Measurements from ENCODE around the gene PELI3.

The PELI3 gene

DNA sequence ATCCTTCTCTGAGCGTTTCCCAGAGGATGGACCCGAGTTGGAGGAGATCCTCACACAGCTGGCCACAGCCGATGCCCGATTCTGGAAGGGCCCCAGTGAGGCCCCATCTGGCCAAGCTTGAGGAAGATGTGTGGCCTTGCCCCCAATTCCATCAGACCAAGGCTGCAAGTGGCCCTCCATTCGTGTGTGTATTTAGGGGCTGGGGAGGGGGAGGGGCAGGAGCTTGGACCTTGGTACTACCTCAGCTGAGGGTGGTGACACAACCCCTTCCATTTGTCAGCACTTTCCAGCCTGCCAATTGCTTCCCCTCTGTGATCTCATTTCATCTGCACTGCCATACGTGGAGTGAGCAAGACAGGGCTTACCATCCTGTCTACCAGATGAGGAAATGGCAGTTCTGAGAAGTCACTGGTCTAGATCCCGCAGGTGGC is 42.4 kb downstream of the PELI3 start:
- DNase-seq, result peak in 1 of 2 donors; percentile 20

DNA sequence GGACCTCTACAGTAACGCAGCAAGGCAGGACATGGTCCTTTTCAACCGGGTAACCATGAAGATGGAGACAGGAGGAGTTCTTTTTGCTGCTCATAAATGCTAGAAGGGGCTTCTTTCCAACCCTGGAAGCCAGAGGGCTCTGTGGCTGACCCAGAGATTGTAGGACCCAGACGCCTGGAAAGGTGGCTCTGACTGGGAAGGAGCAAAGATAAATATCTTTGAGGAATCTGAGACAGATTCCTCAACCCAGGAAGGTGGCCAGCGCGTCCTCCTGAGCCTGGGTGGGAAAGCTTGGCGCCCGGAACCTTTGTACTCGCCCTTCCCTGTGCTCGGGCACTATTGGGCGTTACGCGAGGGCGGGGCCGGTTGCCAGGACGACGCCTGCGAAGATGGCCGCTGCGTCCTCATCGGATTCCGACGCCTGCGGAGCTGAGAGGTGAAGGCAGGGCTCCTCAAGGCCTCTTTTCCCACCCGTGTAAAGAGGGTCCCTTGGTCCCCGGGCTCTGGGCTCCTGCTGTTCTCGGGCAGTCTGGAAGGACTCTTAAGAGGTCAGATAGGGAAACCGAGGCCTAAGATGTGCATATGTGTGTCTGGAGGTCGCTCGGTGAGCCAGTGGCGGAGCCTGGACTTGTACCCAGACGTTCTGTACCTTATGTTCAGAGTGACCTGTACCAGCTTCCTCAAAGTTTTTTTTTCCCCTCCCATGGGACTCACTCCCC is 43.7 kb downstream of the PELI3 start, which contains the start of gene BBS1:
TSS of gene BBS1 (plus strand) at position 365 of the 719 bp plus-strand sequence. CDS start at position 390, 25 bp downstream.
- peak; percentile 43 to 71 for DNase-seq

DNA sequence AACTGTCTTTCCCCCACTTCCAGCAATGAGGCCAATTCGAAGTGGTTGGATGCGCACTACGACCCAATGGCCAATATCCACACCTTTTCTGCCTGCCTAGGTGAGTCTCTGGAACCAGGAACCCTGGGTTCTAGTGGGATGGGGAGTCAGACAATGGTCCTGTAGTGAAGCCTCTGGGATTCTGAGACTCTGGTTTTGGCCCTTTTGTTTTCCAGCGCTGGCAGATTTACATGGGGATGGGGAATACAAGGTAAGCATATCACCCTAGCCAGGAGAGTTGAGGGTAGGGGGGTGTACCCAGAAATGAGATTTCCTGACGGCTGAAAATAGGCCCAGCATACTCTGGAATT is 44.3 kb downstream of the PELI3 start:
- DNase-seq, result no peak

DNA sequence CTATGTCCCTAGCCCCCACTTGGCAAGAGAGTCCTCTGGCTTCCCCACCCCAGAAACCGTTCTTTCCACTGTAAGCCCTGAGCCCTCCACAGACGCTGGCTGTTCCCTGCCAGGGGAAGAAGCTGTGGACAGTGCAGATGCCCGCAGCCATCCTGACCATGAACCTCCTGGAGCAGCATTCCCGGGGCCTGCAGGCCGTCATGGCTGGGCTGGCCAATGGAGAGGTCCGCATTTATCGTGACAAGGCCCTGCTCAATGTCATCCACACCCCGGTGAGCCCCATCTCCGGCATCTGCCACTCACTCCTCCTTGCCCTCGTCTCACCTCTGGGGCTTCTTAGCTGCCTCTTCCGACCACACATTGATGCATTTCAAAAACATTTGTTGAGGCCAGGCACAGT is 56.9 kb downstream of the PELI3 start:
- no peak for DNase-seq

DNA sequence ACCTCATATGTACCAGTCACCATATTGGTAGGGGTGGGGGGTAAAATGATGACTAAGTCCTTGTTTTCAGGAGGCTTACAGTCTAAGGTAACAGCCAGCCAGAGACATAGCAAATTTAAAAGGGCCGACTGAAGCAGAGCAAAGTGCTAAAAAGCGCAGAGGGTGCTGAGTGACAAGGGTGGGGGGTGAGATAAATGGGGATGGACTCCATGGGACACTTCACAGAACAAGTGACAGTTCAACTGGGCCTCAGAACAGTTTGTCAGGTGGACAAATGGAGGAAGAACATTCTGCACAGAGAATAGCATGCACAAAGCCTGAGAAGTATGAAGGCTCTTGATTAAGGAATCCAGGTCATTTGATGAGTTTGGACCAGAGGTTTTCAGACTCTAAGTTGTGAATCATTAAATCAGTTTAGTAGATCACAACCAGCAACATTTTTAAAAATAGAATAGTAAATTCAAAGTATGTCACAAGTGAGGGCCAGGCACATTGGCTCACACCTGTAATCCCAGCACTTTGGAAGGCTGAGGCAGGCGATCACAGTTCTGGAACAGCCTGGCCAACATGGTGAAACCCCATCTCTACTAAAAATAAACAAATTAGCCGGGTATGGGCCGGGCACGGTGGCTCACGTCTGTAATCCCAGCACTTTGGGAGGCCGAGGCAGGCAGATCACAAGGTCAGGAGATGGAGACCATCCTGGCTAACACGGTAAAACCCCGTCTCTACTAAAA is 57.8 kb downstream of the PELI3 start:
- DNase-seq, result no peak

All from bone marrow (tissue), 2 donors.